HepG2 (cell line): ENCODE data around the gene MAGI1. TPM values are rescaled to one million over a fixed set of nuclear protein-coding genes. Genes with fewer than 3 reads are reported as not detected.

ENCODE experiments used
- ATAC-seq: fragments of 200-7000 bp; cut with Tn5 transposase; 3 replicates; pipeline ENCODE4 v1.9.1; 2020; ENCODE audit warnings: mild to moderate bottlenecking, moderate library complexity
- BruUV-seq: library from RNA; stranded (reverse); fragments of 400-500 nt; replicated peaks from 2 replicates; lab custom pipeline; 2021; lab: Mats Ljungman, UMichigan
- CTCF ChIA-PET: fragments of 300-600 bp; formaldehyde crosslinking; extraction: SDS; loops from one replicate; lab custom pipeline; 2021; ENCODE audit warnings: low total read pairs, inconsistent platforms, low intra/inter-chr PET ratio; lab: Yijun Ruan, JAX
- POLR2A ChIA-PET: fragments of 350-600 bp; sonication (Branson Sonifier 250); formaldehyde crosslinking; loops from one replicate; lab custom pipeline; 2020; ENCODE audit warnings: antibody characterized with exemption, inconsistent platforms; lab: Yijun Ruan, JAX
- DNase-seq: peaks from one replicate; pipeline ENCODE4 v3.0.0-alpha.2; 2015; ENCODE audit warnings: low spot score
- FAIRE-seq: peaks from 3 replicates; lab custom pipeline; 2011; peaks lifted over from hg19 to GRCh38; lab: Jason Lieb, UNC
- H2AFZ ChIP-seq: one replicate; pipeline ENCODE4 v1.6.1; 2011; ENCODE audit warnings: low read length, inconsistent platforms
- H3K27ac ChIP-seq: fragments of 300-600 bp; 3 replicates; pipeline ENCODE4 v1.8.0; 2011; ENCODE audit warnings: mixed run types, mild to moderate bottlenecking, mixed read lengths, low read length, inconsistent platforms; ENCODE audit not compliant: insufficient read depth; ENCODE audit errors: extremely low read length
- H3K27me3 ChIP-seq, 2 experiments: fragments of 200-600 bp in 1 of 2; 2 replicates in 1 of 2; 3 replicates in 1 of 2; pipeline versions ENCODE4 v1.6.0 to v1.8.0; 2011; ENCODE audit warnings: low read length in 2 of 2, mild to moderate bottlenecking in 2 of 2, moderate library complexity in 2 of 2, inconsistent platforms in 1 of 2; ENCODE audit not compliant: insufficient read depth in 2 of 2, control insufficient read depth in 1 of 2
- H3K36me3 ChIP-seq, 2 experiments: fragments of 200-600 bp in 1 of 2; replicated peaks in 1 of 2; 2 replicates in 1 of 2; 3 replicates in 1 of 2; pipeline versions ENCODE4 v1.5.1 to v1.8.0; 2011; ENCODE audit warnings: low read length in 2 of 2, inconsistent platforms in 1 of 2; ENCODE audit not compliant: insufficient read depth in 2 of 2, control insufficient read depth in 1 of 2
- H3K4me1 ChIP-seq: 2 replicates; pipeline ENCODE4 v1.5.1; 2012; ENCODE audit warnings: low read length, inconsistent platforms; ENCODE audit not compliant: insufficient read depth
- H3K4me2 ChIP-seq: 2 replicates; pipeline ENCODE4 v1.6.0; 2011; ENCODE audit warnings: low read depth, low read length, inconsistent platforms
- H3K4me3 ChIP-seq, 3 experiments: fragments of 200-600 bp in 1 of 3; sonication (generic), shearing (Covaris generic) in 1 of 3; replicated peaks in 1 of 3; 2 replicates each; pipeline ENCODE4 v1.5.1; 2011 to 2016; ENCODE audit warnings: low read length in 3 of 3, inconsistent platforms in 2 of 3, low read depth in 2 of 3, mild to moderate bottlenecking in 2 of 3, control low read depth in 1 of 3, mixed read lengths in 1 of 3; ENCODE audit not compliant: insufficient read depth in 1 of 3
- H3K79me2 ChIP-seq: one replicate; pipeline ENCODE4 v1.6.1; 2011; ENCODE audit warnings: low read length, inconsistent platforms; ENCODE audit not compliant: insufficient read depth
- H3K9ac ChIP-seq: 2 replicates; pipeline ENCODE4 v1.6.0; 2011; ENCODE audit warnings: mild to moderate bottlenecking, low read depth, low read length, inconsistent platforms; ENCODE audit not compliant: insufficient read depth
- H3K9me3 ChIP-seq: 2 replicates; pipeline ENCODE4 v1.5.1; 2012; ENCODE audit warnings: mild to moderate bottlenecking, low read length
- H4K20me1 ChIP-seq: 2 replicates; pipeline ENCODE4 v1.6.0; 2011; ENCODE audit warnings: inconsistent platforms, mild to moderate bottlenecking, low read length, moderate library complexity; ENCODE audit not compliant: insufficient read depth
- CEBPG ChIP-seq: IDR thresholded peaks from 2 replicates; pipeline ENCODE4 v1.6.1; 2016
- DMAP1 ChIP-seq: IDR thresholded peaks from 2 replicates; pipeline ENCODE4 v1.6.1; 2016
- GATAD1 ChIP-seq: IDR thresholded peaks from 2 replicates; pipeline ENCODE4 v1.6.1; 2016; ENCODE audit warnings: missing genetic modification reagents, missing compliant biosample characterization
- HDAC1 ChIP-seq: sonication (generic); formaldehyde crosslinking; IDR thresholded peaks from 2 replicates; pipeline ENCODE4 v1.5.1; 2020; ENCODE audit warnings: mild to moderate bottlenecking, missing genetic modification reagents
- KDM1A ChIP-seq: IDR thresholded peaks from 2 replicates; pipeline ENCODE4 v1.6.1; 2016; ENCODE audit warnings: missing compliant biosample characterization
- MBNL3 ChIP-seq: fragments of 250-450 bp; sonication (Bioruptor Pico); conservative IDR thresholded peaks from 2 replicates; pipeline ENCODE4 v1.8.0; 2022; ENCODE audit warnings: mild to moderate bottlenecking, inconsistent platforms
- MIER2 ChIP-seq: IDR thresholded peaks from 2 replicates; pipeline ENCODE4 v1.6.1; 2016; ENCODE audit warnings: missing biosample characterization, missing genetic modification reagents
- RBAK ChIP-seq: sonication (generic); formaldehyde crosslinking; IDR thresholded peaks from 2 replicates; pipeline ENCODE4 v1.5.1; 2020; ENCODE audit warnings: mild to moderate bottlenecking, missing genetic modification reagents
- ZMYM3 ChIP-seq: sonication (generic); formaldehyde crosslinking; IDR thresholded peaks from 2 replicates; pipeline ENCODE4 v1.5.1; 2020; ENCODE audit warnings: mild to moderate bottlenecking, missing genetic modification reagents
- ZNF768 ChIP-seq: sonication (generic); formaldehyde crosslinking; IDR thresholded peaks from 2 replicates; pipeline ENCODE4 v1.4.0; 2020; ENCODE audit warnings: missing genetic modification reagents
- WGBS: methylation state at CpG from one replicate; pipeline ENCODE4 v1.1.6; 2017; ENCODE audit warnings: low lambda C conversion rate; 5-methylcytosine and 5-hydroxymethylcytosine counted together
- in situ Hi-C: cut with HindIII; loops from 2 replicates; pipeline ENCODE4 v1.10.0; 2017; ENCODE audit warnings: low pct_unique_long_range_greater_than_20kb; ENCODE audit not compliant: extremely low pct_ligation_motif_present
- intact Hi-C: fragments of 100-400 bp; cut with micrococcal nuclease; formaldehyde crosslinking; loops from one replicate; pipeline ENCODE4 v1.10.0; 2022; ENCODE audit not compliant: unreplicated experiment
- polyA plus RNA-seq, 8 experiments: library from polyadenylated mRNA; depleted of rRNA in 3 of 8; stranded (reverse) in 7 of 8; unstranded in 1 of 8; fragments of >200 nt; fragmentation: Illumina TruSeq in 4 of 8; extraction: Trizol in 4 of 8; gene quantifications; 2 replicates each; pipeline versions ENCODE4 v1.2.1 to v1.2.3, GENCODE V29; 2011 to 2016; ENCODE audit warnings: low read depth in 4 of 8, missing spikeins in 1 of 8, mixed read lengths in 1 of 8; ENCODE audit not compliant: insufficient read depth in 1 of 8
- total RNA-seq, 5 experiments: library from RNA; depleted of rRNA; stranded (reverse); fragments of >200 nt; fragmentation: Illumina TruSeq; extraction: Trizol; gene quantifications; 2 replicates each; pipeline ENCODE4 v1.2.3, GENCODE V29; 2016; ENCODE audit warnings: low read depth in 1 of 5
- TF ChIP-seq, protein P1 (sequence below): sonication (generic); formaldehyde crosslinking; IDR thresholded peaks from 2 replicates; pipeline ENCODE4 v1.8.0; 2022; ENCODE audit warnings: mild to moderate bottlenecking, missing genetic modification reagents; ENCODE audit not compliant: insufficient replicate concordance
- TF ChIP-seq, protein P2 (sequence below): sonication (generic); formaldehyde crosslinking; IDR thresholded peaks from 2 replicates; pipeline ENCODE4 v1.5.0; 2020; ENCODE audit warnings: mild to moderate bottlenecking, low read depth, missing genetic modification reagents, borderline replicate concordance
- TF ChIP-seq, protein P3 (sequence below): sonication (generic); formaldehyde crosslinking; IDR thresholded peaks from 2 replicates; pipeline ENCODE4 v1.8.1; 2023; ENCODE audit warnings: mild to moderate bottlenecking, inconsistent platforms, moderate library complexity, missing genetic modification reagents, borderline replicate concordance
- TF ChIP-seq, protein P4 (sequence below): sonication (generic); formaldehyde crosslinking; IDR thresholded peaks from 2 replicates; pipeline ENCODE4 v1.5.0; 2020; ENCODE audit warnings: missing genetic modification reagents

The MAGI1 gene
- total and polyA plus RNA-seq, 2 of the 13 experiments (the other 11 are each of a cell fraction or from before 2014, with no cell fraction given), result 22.2 to 26.0 TPM

DNA sequence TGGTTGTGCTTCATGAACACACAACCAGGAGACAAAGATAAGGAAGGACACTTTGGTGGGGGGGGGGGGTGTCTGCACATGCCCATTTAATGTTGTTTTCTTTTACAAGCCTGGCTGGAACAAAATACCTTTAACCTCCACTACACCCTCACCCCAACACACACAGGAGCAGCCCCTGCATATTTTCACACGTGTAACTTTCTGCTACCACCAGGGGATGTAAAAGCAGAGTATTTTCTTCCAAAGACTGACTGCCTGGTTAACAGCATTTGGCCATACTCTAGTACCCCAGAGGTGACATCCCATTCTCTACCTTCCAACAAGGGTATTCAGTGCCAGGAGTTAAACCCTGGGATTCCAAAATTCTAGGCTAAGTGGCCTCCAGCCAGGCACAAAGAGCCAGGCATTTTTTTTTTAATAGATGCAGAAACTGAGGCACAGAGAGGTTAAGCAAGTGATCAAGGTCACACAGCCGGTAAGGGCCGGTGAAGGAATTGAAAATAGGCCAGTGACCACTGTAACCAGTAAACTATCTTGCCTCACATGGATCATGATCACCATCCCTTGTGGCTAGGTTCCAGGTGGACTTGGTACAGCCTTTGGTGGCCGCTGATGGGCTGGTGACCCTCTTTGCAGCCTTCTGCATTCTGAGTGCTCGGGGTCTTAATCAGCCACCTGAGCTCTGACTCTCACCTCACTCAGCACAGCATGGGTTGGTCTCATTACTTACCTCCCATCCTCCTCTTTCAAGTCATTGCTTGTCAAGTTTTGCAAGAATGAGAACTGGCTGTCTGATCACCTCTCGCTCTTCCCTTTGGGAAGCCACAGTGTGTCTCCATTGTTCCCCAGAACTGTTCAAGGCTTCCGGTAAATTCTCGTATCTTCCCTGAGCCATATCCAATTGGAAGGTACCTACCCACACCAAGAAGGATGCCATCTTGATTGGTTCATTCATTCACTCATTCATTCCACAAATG lies 20.4 kb downstream of the MAGI1 start:
- intact Hi-C loops, result no loop called here
- Histone ChIP-seq H3K9ac (no peak overlapping the region), H4K20me1 (peaks cover 77% of the 10 kb centered on the region), H3K36me3 (no peaks in the 10 kb centered on the region), H3K79me2 (peaks cover 96% of the 10 kb centered on the region), H3K4me3 (no peak overlapping the region)
- ATAC-seq, result peak; percentile 40
- 93% methylated on average over 8 of the region's 8 CpGs for WGBS
- DNase-seq, result no peak
- POLR2A ChIA-PET, result no interaction called here
- peak; percentile 69 for TF ChIP-seq ZMYM3 (CRISPR knock-in tag)
- TF ChIP-seq ZNF768 (CRISPR knock-in tag), result peak; percentile 89
- TF ChIP-seq, protein P1, sequence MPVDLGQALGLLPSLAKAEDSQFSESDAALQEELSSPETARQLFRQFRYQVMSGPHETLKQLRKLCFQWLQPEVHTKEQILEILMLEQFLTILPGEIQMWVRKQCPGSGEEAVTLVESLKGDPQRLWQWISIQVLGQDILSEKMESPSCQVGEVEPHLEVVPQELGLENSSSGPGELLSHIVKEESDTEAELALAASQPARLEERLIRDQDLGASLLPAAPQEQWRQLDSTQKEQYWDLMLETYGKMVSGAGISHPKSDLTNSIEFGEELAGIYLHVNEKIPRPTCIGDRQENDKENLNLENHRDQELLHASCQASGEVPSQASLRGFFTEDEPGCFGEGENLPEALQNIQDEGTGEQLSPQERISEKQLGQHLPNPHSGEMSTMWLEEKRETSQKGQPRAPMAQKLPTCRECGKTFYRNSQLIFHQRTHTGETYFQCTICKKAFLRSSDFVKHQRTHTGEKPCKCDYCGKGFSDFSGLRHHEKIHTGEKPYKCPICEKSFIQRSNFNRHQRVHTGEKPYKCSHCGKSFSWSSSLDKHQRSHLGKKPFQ (CRISPR knock-in tag), result no peak
- TF ChIP-seq, all 625 proteins: peak for 2
- in situ Hi-C loops, result no loop called here
- FAIRE-seq, result no peak
- Histone ChIP-seq H3K4me1 (peaks cover 34% of the 10 kb centered on the region), H3K27ac (no peak overlapping the region), H3K27me3 (no peaks in the 10 kb centered on the region), H2AFZ (no peak overlapping the region), H3K9me3 (no peaks in the 10 kb centered on the region), H3K4me2 (no peak overlapping the region)
- CTCF ChIA-PET, result no interaction called here
- BruUV-seq, result no TSS peak

DNA sequence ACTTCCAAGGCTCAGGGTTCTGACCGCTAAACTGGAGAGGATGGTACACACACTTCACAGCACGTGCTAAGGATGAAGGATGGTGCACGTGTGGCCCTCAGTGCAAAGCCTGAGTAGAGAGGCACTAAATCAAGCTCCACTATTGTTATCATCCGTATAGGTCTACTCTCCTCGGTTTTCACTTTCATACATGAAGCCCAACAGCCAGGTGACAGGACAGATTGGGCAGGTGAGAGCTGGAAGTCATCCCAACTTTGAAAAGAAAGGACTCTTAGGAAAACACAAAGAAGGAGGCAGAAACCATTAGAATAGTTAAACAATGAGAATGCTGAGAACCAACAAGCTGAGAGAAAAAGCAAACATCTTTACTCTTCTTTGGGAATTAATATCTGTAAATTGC lies 21.1 kb downstream of the MAGI1 start:
- Histone ChIP-seq H3K4me1 (peaks cover 33% of the 10 kb centered on the region), H3K4me2 (no peak overlapping the region), H3K27ac (no peak overlapping the region), H3K9me3 (no peaks in the 10 kb centered on the region), H3K27me3 (no peaks in the 10 kb centered on the region), H3K9ac (no peak overlapping the region), H2AFZ (no peak overlapping the region), H3K79me2 (peaks cover 94% of the 10 kb centered on the region), H3K36me3 (no peaks in the 10 kb centered on the region), H4K20me1 (peaks cover 72% of the 10 kb centered on the region), H3K4me3 (no peak overlapping the region)
- ATAC-seq (no peak), FAIRE-seq (no peak), DNase-seq (no peak)
- 94% methylated on average over 5 of the region's 5 CpGs for WGBS
- in situ Hi-C loops (no loop called here), intact Hi-C loops (no loop called here)
- ChIA-PET POLR2A (no interaction called here), CTCF (no interaction called here)
- no TSS peak for BruUV-seq
- TF ChIP-seq, protein P2, sequence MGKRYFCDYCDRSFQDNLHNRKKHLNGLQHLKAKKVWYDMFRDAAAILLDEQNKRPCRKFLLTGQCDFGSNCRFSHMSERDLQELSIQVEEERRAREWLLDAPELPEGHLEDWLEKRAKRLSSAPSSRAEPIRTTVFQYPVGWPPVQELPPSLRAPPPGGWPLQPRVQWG, result no peak
- TF ChIP-seq KDM1A (CRISPR knock-in tag), result no peak
- no peak for TF ChIP-seq HDAC1 (CRISPR knock-in tag)
- TF ChIP-seq GATAD1 (CRISPR knock-in tag), result no peak
- TF ChIP-seq, protein P3, sequence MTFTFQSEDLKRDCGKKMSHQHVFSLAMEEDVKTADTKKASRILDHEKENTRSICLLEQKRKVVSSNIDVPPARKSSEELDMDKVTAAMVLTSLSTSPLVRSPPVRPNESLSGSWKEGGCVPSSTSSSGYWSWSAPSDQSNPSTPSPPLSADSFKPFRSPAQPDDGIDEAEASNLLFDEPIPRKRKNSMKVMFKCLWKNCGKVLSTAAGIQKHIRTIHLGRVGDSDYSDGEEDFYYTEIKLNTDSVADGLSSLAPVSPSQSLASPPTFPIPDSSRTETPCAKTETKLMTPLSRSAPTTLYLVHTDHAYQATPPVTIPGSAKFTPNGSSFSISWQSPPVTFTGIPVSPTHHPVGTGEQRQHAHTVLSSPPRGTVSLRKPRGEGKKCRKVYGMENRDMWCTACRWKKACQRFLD (CRISPR knock-in tag), result no peak
- TF ChIP-seq, protein P4, sequence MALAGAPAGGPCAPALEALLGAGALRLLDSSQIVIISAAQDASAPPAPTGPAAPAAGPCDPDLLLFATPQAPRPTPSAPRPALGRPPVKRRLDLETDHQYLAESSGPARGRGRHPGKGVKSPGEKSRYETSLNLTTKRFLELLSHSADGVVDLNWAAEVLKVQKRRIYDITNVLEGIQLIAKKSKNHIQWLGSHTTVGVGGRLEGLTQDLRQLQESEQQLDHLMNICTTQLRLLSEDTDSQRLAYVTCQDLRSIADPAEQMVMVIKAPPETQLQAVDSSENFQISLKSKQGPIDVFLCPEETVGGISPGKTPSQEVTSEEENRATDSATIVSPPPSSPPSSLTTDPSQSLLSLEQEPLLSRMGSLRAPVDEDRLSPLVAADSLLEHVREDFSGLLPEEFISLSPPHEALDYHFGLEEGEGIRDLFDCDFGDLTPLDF (CRISPR knock-in tag), result no peak
- TF ChIP-seq DMAP1 (CRISPR knock-in tag), result no peak
- TF ChIP-seq CEBPG, result no peak
- TF ChIP-seq MIER2, result no peak
- no peak for TF ChIP-seq RBAK
- no peak for TF ChIP-seq MBNL3
